Spleen (tissue), 7 donors: ENCODE data around the gene FXYD2.

Experiments
- CTCF ChIP-seq, 11 experiments: fragments of 200-600 bp in 7 of 11; fragments of 450-650 bp in 4 of 11; sonication (generic) in 4 of 11; IDR thresholded peaks in 8 of 11; conservative IDR thresholded peaks in 3 of 11; 1 replicate in 7 of 11; 2 replicates in 4 of 11; pipeline versions ENCODE4 v1.4.0 to v1.8.0; 2016 to 2021; ENCODE audit warnings: antibody characterized with exemption in 11 of 11, inconsistent platforms in 4 of 11, mild to moderate bottlenecking in 1 of 11
- POLR2A ChIP-seq, 3 donors: fragments of 450-650 bp; IDR thresholded peaks; one replicate each; pipeline ENCODE4 v1.5.1; 2017; ENCODE audit warnings: antibody characterized with exemption in 3 of 3, mild to moderate bottlenecking in 1 of 3
- POLR2AphosphoS5 ChIP-seq, 3 donors: sonication (generic); formaldehyde crosslinking; IDR thresholded peaks; one replicate each; pipeline ENCODE4 v1.5.1; 2017; ENCODE audit warnings: antibody characterized with exemption in 3 of 3
- donor health status: DM: no; HTN: no; CAD: no; lungs with moderate emphysema.
- donor health status: DM: no; HTN: no; CAD: no.
- donor health status: DM: no; HTN: no; CAD: no.

- TF ChIP-seq CTCF (IDR thresholded peaks at IDR 0.05 in 8 of 11, conservative IDR thresholded peaks at IDR 0.05 in 3 of 11): no peak
- no peak for TF ChIP-seq POLR2AphosphoS5 (IDR thresholded peaks at IDR 0.05)
- no peak for TF ChIP-seq POLR2A (IDR thresholded peaks at IDR 0.05)
These were observed 30.8 kb upstream of the FXYD2 start for GRCh38 chr11:117855186-117855845.
